ENCODE data around the gene ZFYVE9.
"Not testable (repeated sequence)": the region's sequence is repeated elsewhere in the genome, so short reads cannot be mapped to it uniquely, and the experiment has no call there.

The ZFYVE9 gene

GRCh38 chr1:52367272-52367671, 225.4 kb downstream of the ZFYVE9 start:
- no peak for DNase-seq (ENCODE audit: low read depth in 2 of 2)

- no peak for DNase-seq (ENCODE audit: low read depth in 2 of 2)
Measured at GRCh38 chr1:52368383-52369172, 226.7 kb downstream of the ZFYVE9 start.

GRCh38 chr1:52369851-52370250, 228.0 kb downstream of the ZFYVE9 start:
- not testable (repeated sequence) for DNase-seq (ENCODE audit: low read depth in 2 of 2)

GRCh38 chr1:52385376-52385775, 243.5 kb downstream of the ZFYVE9 start:
- no peak for DNase-seq (ENCODE audit: low read depth in 2 of 2)

GRCh38 chr1:52386458-52386857, 244.6 kb downstream of the ZFYVE9 start:
- no peak for DNase-seq (ENCODE audit: low read depth in 2 of 2)

- DNase-seq (ENCODE audit: low read depth in 2 of 2) = no peak
Measured at GRCh38 chr1:52393174-52393573, 251.3 kb downstream of the ZFYVE9 start.
